ENCODE measurements around the gene ATOSB.
"Not testable (repeated sequence)": the region's sequence is repeated elsewhere in the genome, so short reads cannot be mapped to it uniquely, and the experiment has no call there.

The ATOSB gene

GRCh38 chr9:35115680-35116538 is at the start of gene ATOSB:
Gene ATOSB (minus strand): TSS chr9:35115862. CDS start chr9:35108274, 7,588 bp downstream.
- peak; percentile 94 for DNase-seq

GRCh38 chr9:35164711-35165110 is 49.0 kb upstream of the ATOSB start:
- DNase-seq, result no peak

- no peak for DNase-seq
Observed at GRCh38 chr9:35163413-35163812, 47.8 kb upstream of the ATOSB start.

GRCh38 chr9:35162605-35163315 is 47.1 kb upstream of the ATOSB start:
- peak; percentile 38 for DNase-seq

GRCh38 chr9:35161713-35162604 is 46.3 kb upstream of the ATOSB start, which contains the start of gene UNC13B:
Gene UNC13B (plus strand): TSS chr9:35162009. CDS start chr9:35162284, 275 bp downstream.
- peak; percentile 87 for DNase-seq

DNA sequence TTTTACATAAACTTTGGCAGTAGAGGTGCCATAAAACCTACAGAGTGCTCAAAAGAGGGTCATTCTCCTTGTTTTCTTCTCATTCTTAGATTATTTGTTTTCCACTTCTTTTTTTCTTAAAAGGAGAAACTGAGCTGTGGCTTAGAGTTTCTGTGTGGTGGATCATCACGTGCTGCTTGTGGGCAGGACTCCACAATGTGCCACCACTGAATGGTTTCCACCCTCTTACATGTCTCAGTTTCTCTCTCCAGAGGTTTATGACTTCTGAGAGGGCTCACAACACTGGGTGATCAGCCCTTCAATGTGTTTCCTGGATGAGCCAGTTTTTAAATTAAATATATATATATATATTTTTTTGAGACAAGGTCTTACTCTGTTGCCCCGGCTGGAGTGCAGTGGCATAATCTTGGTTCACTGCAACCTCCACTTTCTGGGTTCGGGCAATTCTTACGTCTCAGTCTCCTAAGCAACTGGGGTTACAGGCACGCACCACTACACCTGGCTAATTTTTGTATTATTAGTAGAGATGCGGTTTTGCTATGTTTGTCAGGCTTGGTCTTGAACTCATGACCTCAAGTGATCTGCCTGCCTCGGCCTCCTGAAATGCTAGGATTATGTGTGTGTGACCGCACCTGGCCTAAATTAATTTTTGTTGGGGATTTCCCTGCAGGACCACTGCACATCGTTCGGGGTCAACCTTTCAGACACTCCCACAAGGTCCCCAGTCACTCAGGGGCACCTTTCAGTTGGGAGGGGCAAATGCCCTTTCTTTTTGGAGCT is 43.0 kb upstream of the ATOSB start:
- DNase-seq, result no peak

DNA sequence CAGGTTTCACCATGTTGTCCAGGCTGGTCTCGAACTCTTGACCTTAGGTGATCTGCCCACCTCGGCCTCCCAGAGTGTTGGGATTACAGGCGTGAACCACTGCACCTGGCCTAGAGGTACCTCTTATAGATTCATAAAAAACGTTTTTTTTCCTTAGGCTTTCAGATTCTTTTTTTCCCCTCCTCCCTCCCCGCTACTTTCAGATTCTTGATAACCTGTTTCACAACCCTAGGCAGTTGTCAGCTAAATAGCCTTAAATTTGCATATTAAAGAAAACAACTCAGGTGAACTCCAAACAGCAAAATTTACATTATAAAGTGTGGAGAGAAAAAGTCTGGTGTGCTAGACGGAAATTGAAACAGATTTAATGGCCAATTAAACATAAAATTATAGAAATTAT is 42.2 kb upstream of the ATOSB start:
- DNase-seq, result not testable (repeated sequence)

DNA sequence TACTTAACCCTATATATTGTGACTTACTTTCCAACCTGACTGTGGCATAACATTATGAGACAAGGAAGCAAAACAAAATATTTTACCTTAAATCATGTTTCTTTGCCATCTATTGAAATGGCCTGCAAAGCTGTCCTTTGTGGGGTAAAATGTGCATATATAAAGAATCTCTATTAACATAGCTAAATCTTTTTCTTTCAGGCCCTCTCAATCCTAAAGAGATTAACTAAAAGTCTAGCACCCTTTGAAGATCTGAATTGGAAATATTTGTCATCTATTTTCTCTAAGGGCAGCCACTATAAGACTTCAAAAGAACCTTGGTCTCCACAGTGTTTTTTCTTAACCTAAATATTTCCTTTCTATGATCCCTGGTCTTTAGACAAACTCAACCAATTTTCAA is 41.1 kb upstream of the ATOSB start:
- DNase-seq, result no peak

DNA sequence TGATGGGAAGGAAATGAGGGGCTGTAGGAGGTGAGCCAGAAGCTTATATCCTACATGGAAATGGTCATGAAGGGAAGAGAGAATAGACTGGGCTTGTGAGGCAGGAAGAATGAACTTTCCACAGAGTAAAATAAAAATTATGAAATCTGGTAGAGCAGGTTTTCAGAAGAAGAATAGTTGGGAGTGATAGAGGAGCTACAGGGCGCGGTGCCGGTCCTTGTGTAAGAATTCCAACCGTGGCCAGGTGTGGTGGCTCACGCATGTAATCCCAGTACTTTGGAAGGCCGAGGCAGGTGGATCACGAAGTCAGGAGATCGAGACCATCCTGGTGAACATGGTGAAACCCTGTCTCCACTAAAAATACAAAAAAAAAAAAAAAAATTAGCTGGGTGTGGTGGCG is 37.3 kb upstream of the ATOSB start:
- DNase-seq, result no peak

- DNase-seq, result not testable (repeated sequence)
Observed at GRCh38 chr9:35147941-35148563, 32.4 kb upstream of the ATOSB start.

DNA sequence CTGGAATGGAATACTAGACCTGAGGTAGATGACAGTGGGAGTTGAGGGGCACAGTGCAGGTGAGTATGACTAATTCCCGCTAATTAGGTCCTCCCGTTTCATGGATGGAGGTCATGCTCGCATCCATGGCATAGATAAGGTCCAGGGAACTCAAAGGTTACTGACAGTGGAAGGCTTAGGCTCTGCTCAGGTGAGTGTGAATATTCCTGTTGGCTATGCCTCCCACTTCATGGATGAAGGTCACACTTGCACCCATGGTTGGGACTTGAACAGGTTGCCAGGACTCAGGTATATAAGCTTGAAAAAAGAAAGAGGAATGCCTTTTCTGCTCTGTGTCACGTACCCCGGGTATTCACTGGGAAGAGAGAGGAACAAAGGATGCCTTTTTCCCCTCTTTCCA is 26.4 kb upstream of the ATOSB start:
- DNase-seq, result no peak

GRCh38 chr9:35140093-35140492 is 24.4 kb upstream of the ATOSB start:
- no peak for DNase-seq

- no peak for DNase-seq
Observed at GRCh38 chr9:35136866-35137265, 21.2 kb upstream of the ATOSB start.

DNA sequence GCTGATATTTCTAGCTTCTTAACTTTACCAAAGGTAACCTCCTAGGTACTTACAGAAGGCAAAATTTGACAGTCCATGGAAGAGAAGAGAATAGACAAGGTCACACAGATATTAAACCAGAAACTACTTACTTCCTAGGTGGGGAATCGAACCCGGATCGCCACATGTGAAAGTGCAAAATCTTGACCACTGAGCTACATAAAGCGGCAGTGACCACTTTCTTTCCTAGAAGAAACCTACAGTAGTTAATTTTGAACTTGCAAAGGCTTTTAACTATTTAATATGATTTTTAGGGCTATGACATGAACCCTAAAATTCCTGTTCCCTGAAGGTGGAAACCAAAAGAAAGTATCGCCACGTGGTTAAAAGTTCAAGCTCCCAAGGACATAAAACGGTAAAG is 20.3 kb upstream of the ATOSB start:
- DNase-seq, result no peak

DNA sequence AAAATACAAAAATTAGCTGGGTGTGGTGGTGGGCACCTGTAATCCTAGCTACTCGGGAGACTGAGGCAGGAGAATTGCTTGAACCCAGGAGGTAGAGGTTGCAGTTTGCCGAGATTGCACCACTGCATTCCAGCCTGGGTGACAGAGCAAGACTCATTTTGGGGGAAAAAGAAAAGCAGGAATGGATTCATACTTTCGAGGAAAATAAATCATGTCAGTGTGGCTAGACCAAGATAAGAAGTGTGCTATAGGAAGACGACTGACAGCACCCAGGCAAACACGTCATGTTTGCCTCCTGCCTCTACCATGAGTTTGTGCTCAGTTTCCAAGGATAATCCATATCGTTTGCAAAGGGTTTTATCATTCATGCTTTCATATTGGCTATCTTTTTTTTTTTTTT is 19.3 kb upstream of the ATOSB start:
- DNase-seq, result no peak

DNA sequence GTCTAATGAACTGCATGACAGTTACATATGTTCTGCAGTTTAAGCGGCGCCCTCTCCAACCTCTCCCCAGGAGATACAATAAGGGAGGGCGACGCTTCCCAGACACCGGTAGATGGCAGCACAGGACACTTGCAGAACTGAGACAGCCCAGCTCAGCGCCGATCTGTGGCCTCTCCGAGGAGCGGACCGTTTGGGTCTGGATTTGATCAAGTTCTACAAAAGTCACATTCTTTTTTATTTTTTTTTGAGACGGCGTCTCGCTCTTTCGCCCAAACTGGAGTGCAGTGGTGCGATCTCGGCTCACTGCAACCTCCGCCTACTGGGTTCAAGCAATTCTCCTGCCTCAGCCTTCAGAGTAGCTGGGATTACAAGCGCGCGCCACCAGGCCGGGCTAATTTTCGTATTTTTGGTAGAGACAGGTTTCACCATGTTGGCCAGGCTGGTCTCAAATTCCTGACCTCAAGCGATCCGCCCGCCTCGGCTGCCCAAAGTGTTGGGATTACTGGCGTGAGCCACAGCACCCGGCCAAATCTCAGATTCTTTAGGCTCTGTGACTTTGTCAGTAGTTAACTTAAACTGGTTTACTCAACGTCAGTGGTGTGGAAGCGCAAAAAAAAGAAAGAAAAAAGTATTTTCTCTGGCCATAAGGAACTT is 1.4 kb upstream of the ATOSB start:
- DNase-seq, result peak; percentile 81

DNA sequence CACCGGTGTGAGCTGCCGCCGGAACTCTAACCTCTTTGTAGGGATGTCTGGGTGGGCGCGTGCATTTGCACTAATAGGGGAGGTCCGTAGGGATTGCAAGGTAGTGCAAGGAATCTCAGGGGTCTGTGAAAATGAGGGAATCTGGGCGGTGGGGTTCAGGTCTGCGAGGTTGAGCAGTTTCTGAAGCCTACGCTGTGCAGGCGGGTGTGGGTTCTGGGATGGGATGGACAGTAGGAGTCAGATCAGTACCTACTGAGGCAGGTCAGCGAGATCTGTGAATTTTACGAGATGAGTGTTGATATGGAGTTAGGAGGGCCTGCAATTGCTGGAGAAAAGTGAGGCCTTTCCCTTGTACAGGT is 856 bp upstream of the ATOSB start:
- DNase-seq, result no peak

DNA sequence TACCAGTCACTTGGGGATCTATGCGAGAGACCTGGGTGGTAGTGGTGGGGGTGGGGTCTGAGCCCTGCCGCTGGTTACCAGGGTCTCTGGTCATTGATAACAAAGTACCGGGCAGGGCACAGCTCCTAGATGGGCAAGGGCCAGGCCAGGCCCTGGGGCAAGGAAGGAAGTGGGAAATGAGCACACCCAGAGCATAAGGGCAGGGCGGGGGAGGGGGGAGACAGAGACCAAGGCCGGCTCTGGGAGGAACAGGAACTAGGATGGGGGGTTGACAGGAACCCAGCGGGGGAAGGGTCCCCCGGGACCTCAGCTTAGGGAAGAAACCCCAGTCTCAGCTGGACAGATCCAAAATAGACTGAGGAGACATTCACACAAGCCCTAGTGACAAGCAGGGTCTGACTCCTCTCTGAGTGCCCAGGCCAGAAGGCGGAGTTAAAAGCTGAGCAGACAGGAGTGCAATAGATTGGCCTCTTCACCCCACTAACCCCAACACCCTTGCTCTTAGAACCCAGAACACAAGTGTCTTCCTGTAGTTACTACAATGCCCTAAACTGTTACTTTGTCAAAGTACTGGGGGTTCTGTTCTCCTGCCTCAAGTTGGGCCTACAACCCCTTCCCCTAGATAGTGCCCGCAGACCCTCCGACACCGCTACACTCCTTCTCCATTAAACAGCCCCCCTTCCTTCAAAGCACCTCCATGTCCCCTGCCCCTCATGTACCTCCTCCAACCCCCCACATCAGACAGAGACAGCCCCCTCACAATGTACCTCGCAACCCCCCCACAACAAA is 628 bp downstream of the ATOSB start:
- no peak for DNase-seq

GRCh38 chr9:35114113-35114839 is 1.4 kb downstream of the ATOSB start:
- no peak for DNase-seq

Measured in NCI-H1105 treated with DMSO at 0.1 percent for 48 hours (cell line).